Tongue (tissue), 2 donors: ENCODE measurements around the gene OR51I2. TPM values are rescaled to one million over a fixed set of nuclear protein-coding genes. Genes with fewer than 3 reads are reported as not detected.

ENCODE experiments used
- DNase-seq: peaks from one replicate; pipeline ENCODE4 v3.0.0-alpha.2; 2015
- total RNA-seq: library from RNA; depleted of rRNA; stranded (reverse); fragments of >200 nt; gene quantifications from one replicate; pipeline ENCODE4 v1.2.3, GENCODE V29; 2014

Gene OR51I2, protein sequence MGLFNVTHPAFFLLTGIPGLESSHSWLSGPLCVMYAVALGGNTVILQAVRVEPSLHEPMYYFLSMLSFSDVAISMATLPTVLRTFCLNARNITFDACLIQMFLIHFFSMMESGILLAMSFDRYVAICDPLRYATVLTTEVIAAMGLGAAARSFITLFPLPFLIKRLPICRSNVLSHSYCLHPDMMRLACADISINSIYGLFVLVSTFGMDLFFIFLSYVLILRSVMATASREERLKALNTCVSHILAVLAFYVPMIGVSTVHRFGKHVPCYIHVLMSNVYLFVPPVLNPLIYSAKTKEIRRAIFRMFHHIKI
- not detected for total RNA-seq

GRCh38 chr11:5449023-5449422 is at the start of gene OR51I2:
Gene OR51I2, plus strand, starts transcription at chr11:5449323. Its CDS starts 4,166 bp downstream, at chr11:5453489.
- no peak for DNase-seq

DNA sequence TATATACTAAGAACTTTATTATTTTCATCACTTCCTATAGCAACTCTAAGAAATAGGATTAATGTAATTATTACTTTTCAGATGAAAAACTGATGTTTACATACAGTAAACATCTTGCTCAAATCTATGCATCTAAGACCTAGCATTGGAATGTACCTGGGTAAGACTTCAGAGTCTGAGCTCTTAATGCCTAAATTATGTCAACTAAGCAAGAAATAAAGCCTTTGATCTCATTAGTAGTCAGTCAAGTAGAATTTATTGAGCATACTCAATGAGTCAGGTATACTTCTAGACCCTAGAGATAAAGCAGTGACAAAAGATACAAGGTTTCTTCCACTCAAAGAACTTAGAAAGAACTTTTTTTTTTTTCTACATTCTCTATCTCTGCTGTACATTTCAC is 44.0 kb upstream of the OR51I2 start:
- no peak for DNase-seq

DNA sequence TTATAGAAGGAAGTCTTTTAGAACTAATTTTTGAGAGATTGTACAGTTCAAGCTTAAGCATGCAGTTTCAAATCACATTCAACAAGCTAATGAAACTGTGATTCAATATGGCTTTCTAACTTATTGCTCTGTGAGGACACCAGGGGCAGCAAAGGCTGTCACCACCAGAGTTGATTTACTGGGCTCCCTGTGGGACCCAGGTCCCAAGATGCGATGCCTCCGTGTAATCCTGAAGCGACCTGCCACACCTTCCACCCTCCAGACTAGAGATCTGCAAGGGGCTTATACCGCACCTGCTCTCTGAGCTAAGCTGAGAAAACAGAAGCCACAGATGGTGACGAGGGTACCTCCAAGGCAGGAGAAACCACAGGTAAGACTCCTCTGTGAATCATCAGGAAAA is 28.1 kb upstream of the OR51I2 start:
- DNase-seq, result no peak

- no peak for DNase-seq
Observed at GRCh38 chr11:5421811-5422210, 27.3 kb upstream of the OR51I2 start, which contains the start of gene OR51Q1. Gene OR51Q1, plus strand, starts transcription at chr11:5422111. Its CDS starts 90 bp downstream, at chr11:5422201.

DNA sequence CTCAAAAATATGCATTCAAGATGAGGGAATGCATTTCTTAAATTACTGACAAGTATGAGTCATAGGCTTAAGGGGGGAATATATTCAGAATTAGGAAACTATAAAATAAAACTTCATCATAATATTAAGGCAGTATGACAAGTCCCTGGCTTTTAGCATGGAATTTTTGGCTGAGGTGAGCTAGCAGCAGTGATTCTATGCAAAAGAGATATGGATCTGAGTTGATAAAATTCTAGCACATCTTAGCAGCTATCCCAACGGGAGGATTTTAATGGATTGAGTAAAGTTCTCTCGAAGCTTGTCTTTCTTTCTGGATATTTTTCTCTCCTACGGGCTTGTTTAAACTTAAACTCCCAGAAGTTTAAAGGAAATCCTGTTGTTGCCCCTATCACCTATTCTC is 26.0 kb upstream of the OR51I2 start:
- no peak for DNase-seq

GRCh38 chr11:5441414-5441813 is 7.7 kb upstream of the OR51I2 start, which contains the start of gene OR51I1:
Gene OR51I1, minus strand, starts transcription at chr11:5441514. Its CDS starts 0 bp downstream, at chr11:5441514.
- DNase-seq, result no peak

DNA sequence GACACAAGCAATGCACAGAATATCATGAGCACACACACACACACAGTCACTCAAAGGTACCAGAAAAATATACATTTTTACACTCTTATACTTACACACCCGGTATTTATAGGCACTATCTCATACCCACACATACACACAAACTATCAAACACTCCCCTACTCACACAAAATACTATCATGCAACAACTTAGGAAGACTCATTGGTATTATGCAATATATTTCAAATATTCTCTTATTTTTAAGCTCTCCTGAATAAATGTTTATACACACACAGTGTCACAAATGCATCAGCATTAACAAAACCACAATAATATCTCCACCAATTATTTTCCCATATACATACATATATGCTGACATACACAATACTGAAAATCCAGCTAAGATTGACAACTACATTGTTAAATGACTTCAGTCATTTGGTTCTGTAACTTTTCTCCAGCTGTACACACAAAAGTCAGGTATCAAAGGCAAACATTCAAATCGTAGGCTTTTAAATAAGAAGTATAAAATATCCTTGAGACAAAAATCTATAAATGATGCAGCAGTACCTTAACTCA is 5.2 kb upstream of the OR51I2 start:
- no peak for DNase-seq

DNA sequence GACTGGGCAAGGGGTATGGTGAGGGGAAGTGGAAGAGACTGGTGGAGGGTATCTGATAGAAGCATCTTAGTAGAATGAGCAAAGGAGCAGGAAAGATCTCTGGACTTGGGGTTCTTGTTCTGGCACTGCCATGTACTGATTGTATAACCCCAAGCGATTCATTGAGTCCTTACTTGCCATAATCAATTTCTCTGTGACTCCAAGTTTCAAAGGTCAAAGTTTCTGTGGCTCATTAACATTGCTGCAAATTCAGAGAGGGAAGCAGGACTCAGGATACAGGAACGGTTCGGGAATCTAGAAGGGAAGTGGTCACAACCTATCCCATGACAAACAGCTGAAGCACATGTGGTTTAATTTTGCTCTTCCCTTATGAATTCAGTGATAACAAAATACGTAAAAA is 309 bp downstream of the OR51I2 start:
- DNase-seq, result no peak

DNA sequence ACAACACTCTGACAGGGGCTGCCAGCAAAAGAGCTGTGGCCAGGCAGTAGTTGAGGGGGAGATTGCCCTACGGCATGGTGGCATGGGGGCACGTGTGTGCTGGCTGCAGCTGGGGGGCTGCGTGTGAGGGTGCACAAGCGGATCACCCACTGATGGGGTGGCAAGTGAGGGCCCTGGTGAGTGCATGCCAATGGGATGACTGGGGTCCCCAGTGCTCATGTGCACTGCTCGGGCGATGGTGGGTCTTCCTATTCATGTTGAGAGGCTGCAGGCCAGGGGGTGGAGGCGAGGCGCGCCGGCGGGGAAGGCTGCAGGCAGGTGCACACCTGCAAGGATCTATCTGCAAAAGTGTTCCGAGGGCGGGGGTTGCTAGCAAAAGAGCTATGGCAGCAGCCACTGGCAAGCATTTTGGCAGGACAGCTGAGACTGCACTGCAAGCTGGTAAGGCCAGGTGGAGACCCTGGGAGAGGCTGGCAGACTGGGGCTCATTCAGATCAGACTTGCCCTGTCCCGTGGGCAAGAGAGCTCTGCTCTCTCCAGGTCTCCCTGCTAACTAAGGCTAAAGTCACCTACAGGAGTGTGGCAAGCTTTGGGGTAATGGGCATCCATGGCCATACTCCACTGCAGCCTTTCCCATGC is 12.0 kb downstream of the OR51I2 start:
- DNase-seq, result no peak

DNA sequence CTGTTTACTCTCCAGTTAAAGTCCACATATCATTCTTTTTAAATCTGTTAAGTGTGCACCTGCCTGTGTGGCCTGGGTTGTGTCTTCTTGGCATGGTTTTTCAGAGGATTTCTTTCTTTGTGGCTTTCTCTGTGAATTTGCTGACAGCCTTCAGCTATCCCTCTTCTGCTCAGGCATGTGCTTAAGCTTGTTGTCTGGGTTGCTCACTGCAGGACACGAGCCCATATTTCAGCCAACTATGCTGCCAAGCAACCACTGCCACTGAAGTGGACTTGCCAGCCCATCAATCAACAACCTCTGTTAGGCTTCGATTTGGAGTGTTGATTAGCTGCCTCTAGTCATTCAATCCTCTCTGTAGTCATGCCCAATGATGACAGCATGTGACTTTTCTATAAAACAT is 18.4 kb downstream of the OR51I2 start:
- DNase-seq, result no peak

DNA sequence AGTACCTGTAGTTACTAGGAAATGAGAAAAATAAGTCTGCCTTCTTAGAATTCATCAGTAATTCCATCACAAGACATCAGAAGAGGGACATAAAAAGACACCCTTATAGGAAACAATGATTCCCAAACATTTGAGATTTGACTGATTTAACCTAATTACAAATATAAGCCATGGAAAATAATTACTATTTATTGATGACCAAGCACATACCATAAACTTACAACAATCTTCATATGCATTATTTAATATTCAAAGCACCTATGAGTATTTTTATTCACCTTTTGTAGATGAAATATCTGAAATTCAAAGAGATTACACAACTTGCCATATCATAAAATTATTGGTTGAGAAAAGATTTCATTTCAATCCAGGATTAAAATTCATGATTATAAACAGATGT is 24.8 kb downstream of the OR51I2 start:
- no peak for DNase-seq

DNA sequence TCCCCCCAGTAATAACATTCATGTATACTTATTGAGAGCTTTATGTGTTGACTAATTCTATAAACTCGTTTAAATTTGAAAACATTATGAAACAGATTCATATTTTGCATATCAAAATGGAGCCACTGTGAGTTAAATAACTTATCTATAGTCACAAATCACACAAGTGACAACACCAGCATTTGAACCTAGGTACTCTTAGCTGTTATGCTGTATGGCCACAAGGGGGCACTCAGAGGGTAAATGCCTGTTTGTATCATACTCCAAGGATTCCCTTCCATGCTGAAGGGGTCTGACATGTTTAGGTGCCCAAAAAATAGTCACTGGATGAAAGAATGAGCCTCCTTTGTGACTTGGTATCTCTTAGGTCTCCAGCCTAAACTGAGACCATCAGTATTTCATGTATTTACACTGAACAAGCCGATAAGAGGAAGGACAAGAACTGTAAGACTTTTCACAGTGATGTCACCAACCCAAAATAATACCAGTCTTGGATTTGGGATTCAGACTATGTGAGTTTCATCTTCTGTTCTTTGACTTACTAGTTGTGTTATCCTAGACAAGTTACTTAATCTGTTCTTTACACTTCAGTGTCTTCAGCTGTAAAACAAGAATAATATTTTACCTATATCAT is 27.2 kb downstream of the OR51I2 start:
- peak; percentile 57 for DNase-seq

DNA sequence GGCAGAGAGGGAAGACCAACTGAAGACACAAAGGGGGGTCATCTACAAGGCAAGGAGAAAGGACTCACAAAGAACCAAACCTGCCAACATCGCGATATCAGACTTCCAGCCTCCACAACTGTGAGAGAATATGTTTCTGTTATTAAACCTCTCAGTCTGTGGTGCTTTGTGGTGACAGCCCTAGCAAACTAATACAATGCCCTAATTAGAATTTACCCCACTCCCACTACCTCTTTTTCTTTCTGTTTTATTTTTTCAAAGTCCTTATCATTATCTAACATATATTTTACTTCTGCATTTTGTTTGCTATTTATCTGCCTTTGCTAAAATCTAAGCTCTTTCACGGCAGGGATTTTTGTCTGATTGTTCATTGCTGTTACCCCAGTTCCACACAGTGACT is 36.9 kb downstream of the OR51I2 start:
- no peak for DNase-seq

- DNase-seq, result no peak
Observed at GRCh38 chr11:5486421-5486820, 37.3 kb downstream of the OR51I2 start.

DNA sequence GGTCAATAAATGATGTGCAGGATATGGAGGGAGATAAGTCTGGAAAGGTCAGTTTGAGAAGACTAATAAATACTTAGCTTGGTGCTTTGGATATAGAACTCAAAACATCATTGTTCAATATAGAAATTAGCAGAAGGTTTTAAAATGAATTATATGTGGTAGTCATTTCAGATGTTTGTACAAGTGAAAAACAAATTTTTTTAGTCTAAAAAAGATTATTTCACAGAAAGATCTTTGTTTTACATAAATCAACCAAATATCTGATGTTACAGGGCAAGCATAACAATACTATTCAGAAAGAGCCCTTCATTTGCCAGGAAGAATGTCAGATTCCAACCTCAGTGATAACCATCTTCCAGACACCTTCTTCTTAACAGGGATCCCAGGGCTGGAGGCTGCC is 39.3 kb downstream of the OR51I2 start, which contains the start of gene OR52D1:
Gene OR52D1 (plus strand): TSS at position 301 of the 400 bp plus-strand sequence. CDS start 22 bp downstream, at position 323.
- no peak for DNase-seq

DNA sequence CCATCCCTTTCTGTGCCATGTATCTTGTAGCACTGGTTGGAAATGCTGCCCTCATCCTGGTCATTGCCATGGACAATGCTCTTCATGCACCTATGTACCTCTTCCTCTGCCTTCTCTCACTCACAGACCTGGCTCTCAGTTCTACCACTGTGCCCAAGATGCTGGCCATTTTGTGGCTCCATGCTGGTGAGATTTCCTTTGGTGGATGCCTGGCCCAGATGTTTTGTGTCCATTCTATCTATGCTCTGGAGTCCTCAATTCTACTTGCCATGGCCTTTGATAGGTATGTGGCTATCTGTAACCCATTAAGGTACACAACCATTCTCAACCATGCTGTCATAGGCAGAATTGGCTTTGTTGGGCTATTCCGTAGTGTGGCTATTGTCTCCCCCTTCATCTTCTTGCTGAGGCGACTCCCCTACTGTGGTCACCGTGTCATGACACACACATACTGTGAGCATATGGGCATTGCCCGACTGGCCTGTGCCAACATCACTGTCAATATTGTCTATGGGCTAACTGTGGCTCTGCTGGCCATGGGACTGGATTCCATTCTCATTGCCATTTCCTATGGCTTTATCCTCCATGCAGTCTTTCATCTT is 39.8 kb downstream of the OR51I2 start:
- DNase-seq, result no peak

DNA sequence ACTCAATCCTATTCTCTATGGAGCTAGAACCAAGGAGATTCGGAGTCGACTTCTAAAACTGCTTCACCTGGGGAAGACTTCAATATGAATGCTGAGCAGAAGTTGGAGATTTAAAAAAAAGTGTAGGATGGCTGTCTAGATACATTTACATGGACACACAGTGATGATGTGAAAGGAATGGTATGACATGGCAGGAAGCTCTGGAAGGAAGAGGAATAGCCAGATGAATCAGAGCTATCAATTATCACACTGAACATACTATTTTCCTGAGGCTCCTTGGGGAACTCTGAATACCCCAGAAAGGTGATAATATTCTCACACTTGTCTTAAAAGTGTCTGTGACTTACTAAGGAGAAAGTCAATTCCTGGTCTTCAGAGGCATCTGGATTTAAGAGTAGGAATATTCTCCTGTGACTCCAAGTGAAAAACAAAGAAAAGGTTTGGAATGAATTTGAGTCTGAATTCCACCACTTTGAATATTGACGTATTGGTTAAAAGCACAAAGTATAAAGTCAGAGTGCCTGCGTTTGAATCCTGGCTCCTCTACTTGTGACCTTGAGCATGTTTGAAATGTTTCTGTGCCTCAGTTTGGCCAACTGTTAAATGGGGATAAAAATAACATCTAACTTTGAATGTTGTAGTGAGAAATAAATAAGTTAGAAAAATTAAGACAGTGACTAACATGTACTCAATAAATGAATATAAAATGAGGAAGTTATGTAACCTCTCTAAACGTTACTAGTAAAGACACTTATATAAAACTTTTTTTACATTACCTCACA is 40.6 kb downstream of the OR51I2 start:
- DNase-seq, result no peak

GRCh38 chr11:5499671-5500070 is 50.5 kb downstream of the OR51I2 start:
- DNase-seq, result no peak

- DNase-seq, result no peak
Observed at GRCh38 chr11:5500393-5500801, 51.3 kb downstream of the OR51I2 start.

DNA sequence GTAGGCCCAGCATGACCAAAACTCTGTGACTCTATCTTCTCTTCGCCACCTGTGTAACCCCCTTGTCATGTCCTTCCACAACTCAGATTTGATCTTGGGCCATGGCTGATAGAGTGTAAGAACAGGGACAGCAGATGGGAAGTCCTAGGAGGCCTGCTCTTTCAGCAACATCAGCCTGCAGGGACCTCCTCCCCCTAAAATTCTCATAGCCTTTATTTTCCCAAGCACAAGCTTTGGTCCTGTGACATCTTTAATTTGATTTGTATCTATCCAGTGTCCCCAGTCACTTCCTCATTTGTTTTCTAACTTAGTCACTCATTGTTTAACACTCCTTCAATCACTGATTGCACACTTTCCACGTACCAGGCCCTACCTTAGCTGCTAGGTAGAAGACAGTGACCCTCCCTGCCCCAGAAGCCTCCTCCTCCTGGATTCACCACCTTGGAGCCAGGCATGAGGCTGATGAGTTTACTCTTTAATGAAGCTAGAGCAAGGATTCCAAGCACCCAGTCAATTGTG is 55.3 kb downstream of the OR51I2 start:
- no peak for DNase-seq

- no peak for DNase-seq
Observed at GRCh38 chr11:5505363-5506048, 56.4 kb downstream of the OR51I2 start.
